GM18517 (cell line): ENCODE data around the gene CBFA2T3.

ENCODE experiments used
- ATAC-seq: cut with Tn5 transposase; IDR thresholded peaks from one replicate; pipeline ENCODE4 v1.9.1; 2021; ENCODE audit warnings: mild to moderate bottlenecking, moderate library complexity; ENCODE audit not compliant: unreplicated experiment

Gene CBFA2T3

DNA sequence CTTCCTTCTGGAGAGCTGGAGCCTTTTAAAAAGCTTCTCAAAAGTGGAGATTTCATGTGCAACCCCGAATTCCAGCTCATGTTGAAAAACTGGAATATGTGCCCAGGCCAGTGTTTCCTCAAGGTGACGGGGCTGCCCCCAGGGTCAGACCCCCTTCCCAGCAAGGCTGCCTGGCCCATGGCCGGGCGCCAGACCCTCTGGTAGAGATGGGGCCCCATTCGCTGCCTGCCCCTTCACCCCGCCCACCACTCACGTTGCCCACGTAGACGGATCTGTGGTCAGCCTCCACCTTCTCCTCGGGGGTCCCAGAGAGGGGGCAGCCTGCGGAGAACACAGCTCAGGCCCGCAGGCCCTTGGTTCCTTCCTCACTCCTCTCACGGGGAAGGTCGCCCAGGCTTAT lies 111.7 kb downstream of the CBFA2T3 start:
- no peak for ATAC-seq

DNA sequence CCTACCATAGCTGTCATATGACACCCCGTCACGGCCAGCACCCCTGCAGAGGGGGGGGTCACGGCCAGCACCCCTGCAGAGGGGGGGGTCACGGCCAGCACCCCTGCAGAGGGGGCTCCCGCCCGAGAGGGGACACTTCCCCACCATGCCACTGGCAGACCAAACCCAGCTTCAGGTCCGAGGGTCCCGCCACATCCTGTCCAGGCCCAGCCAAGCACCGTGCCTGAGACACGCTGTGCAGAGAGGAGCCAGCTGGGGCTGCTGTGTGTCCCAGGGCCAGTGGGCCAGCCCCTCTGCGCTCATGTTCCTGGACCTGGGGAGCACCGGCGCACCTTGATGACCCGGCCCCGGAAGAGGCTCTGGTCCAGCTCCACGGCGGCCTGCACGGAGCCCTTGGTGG lies 112.5 kb downstream of the CBFA2T3 start:
- ATAC-seq: no peak

DNA sequence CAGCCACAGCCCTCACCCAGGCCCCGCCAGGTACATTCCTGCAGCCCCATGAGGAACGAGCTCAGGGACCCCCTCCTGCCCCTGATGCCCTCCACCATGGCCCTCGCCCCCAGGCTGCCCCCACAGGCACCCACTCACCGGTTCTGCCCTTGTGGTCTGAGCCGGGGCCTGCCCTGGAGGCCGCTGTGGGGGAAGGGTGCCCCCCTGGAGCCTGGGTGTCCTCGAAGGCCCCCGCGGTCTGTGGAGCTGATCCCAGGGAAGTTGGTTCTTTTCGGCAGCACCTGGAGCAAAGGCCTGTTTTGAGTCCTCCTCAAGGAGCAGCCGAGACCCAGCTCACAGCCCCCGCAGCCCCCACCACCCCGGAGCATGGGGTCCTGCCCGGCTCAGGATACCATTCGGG lies 112.9 kb downstream of the CBFA2T3 start:
- ATAC-seq: no peak

DNA sequence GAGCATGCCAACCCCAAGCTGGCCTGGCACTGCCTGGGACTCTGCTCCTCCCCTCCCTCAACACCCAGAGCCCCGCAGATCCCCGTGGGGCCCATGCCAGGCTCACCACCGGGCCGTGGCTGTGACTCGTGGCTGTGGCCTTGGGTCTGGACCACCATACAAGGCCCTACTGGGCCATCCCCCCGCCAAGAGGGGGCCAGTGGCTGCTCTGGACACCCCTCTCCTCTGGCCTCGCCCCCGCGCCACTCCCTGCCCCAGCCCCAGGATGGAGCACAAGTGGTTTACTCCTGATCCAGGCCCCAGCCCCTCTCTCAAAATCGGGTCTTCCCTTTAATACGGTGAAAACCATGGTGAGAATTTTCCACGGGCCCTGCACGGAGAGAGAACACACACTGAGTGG lies 113.6 kb downstream of the CBFA2T3 start:
- ATAC-seq: no peak

DNA sequence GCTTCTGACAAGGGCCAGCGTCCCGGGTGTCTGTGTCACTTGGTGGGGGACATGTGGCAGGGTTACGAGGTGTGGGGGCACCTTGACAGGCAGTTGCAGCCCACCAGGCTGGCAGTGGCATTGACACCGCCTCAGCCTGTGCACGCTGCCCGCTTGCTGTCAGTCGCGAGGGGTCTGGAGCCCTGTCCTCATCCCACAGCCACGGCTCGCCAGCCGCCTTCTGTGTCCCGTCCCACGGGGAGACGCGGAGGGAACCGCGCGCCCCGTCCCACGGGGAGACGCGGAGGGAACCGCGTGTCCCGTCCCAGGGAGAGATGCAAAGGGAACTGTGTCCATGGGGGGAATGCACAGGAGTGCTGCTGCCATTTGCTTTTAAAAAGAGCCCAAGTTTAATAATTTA lies 114.0 kb downstream of the CBFA2T3 start:
- ATAC-seq: no peak

DNA sequence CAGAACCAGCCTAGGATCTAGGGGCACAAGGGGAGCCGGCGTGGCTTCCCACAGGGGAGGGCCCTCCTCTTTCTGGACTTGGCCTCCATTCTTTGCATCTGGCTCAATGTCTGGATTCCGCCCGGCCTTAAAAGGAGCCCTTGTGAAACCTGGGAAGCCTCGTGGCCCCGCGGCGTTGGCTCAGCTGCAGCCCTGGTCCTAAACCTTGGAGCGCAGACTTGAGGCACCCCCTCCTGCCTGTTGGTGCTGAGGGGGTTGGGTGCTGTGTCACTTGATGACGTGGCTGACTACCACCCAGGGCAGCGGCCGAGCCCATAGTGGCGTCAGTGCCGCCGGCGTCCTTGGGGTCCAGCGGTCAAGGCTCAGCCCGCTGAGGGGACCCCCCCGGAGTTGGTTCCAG lies 115.6 kb downstream of the CBFA2T3 start:
- no peak for ATAC-seq

DNA sequence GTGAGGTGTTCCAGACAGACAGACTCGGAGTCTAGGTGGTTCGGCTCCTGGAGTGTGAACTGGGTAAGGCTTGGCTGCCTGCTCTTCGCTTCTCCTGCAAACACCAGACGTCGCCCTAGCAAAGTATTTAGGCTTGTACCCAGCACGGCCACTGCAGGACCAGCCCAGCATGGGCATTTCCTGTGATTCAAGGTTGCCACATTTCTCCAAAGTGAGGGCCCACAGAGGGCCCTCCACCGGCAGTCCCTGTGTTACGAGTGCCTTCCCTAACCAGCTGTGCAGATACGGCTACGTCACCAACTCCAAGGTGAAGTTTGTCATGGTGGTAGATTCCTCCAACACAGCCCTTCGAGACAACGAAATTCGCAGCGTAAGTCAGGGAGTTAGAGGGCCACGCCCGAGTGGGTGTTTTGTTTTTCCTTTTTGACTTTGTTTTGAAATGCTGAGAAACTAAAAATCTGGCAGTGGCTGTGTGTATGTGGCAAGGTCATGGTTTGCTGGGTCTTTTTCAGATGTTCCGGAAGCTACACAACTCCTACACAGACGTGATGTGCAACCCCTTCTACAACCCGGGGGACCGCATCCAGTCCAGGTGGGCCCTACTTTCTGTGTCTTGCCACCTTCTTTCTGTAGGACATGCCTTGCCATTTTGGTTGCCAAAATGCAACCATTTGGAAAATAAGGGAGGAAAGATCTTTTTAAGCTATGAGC lies 117.5 kb downstream of the CBFA2T3 start:
- ATAC-seq: no peak

DNA sequence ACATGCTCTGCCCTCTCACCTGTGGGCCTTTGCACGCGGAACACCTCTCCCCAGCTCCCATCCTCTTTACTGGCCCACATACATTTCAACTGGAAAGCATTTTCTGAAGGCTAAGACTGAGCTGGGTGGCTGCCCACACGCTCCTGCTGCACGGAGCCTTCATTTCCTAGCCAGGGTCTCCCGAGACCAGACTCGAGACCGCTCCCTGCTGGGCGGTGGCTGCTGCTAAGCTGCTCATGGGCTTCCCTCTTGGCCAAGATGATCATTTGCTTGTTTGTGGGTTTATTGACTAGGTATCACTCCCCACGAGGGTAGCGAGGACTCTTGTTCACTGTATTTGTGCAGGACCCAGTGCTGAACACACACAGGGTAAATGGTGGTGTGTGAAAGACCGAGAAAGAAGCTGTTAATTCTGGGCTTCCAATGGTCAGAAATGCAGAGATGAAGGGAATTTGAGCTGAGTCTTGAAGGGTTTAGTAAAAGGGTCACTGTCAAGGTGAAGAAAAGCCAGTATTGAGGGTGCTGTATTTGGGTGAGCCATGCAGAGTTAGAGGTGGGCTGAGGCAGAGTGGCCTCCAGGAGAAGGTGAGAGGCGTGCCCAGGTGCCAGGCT lies 119.2 kb downstream of the CBFA2T3 start:
- no peak for ATAC-seq

DNA sequence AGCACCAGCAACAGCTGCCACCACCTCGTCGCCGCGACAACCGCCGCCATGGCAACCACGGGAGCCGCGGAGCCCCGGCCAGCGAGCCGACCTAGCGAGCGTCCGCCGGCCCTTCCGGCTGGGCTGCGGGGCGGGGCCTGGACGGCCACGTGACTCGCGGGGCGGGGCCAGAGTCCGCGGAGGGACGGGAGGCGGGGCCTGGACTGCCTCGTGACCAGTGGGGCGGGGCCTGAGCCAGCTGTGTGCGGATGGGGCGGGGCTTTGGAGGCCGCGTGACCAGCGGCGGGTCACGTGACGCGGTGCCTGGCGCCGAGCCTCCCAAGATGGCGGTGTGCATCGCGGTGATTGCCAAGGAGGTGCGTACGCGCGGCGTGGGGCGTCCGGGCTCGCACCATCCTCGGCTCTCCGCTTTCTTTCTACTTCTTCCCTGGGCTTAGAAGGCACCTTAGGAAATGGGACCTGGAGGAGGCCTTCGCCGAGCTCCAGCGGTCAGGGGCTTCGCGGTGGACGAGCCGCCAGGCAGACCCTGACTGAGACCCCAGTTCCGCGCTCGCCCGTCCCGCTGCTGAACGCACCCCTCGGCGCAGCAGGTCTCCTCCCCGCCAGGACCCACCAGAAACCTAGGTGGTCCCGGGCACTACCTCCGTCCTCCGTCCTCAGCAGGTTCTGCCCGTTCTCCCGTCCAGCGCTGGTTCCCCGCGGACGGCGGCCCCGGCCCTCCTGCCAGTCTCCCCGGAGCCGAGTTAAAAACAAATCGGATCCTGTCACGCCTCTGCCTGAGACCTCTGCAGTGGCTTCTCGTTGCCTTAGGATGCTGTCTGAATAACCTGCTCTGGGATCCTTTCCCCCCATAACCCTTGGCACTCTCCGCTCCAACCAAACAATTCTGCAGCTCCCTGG lies 119.9 kb downstream of the CBFA2T3 start, which contains the start of the genes GALNS and TRAPPC2L:
TSS of gene GALNS (minus strand) at position 120 of the 900 bp plus-strand sequence. CDS start at position 50, 70 bp downstream.
TSS of gene TRAPPC2L (plus strand) at position 300 of the 900 bp plus-strand sequence. CDS start at position 324, 24 bp downstream.
- ATAC-seq: peak; percentile 70

DNA sequence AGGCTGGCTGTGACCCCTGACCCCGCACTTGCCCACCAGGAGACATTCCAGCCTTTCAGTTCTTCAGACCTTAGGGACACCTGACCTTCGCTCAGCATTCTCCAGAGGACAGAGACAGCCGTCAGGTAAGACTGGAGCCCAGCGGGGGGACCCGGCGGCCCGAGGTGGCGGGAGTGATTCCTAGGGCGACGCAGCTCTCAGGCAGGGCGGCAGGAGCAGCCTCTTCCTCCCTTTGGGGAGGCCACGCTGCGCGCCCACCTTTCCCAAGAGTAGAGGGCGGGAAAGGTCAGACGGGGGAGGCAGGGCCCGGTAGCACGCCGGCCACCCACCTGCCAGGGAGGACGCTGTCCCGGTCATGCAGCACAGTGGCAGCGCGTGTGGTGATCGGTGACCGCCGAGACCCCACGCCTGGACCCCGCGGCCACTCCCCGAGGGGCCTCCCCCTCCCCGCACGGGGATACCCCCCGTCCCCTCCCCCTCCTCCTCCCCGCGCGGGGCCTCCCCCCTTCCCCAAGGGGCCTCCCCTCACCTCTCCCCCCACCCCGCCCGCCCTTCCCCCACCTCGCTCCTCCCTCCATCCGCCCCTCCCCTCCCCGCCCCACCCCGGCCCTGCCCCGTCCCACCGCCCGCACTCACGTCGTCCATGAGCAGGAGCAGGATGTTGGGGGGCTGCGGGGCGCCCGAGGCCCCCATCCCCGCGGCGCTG lies 120.7 kb downstream of the CBFA2T3 start:
- no peak for ATAC-seq

DNA sequence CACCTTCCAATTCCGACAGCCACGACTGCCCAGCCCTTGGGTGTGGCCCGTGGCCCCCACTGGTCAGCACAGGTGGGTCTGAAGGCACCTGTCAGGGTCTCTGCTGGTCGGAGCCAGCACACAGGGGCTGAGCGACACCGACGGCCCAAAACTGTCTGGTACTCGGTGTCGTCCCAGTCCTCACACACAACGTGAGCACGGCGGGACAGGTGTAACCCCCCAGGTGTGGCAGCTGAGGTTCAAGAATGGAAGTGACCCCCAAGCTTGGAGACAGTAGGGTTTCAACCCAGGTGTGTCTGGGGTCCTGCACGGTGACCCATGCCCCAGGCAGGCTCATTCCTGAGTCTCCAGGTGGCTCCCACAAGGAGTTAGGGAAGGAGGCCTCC lies 121.3 kb downstream of the CBFA2T3 start:
- ATAC-seq: no peak

DNA sequence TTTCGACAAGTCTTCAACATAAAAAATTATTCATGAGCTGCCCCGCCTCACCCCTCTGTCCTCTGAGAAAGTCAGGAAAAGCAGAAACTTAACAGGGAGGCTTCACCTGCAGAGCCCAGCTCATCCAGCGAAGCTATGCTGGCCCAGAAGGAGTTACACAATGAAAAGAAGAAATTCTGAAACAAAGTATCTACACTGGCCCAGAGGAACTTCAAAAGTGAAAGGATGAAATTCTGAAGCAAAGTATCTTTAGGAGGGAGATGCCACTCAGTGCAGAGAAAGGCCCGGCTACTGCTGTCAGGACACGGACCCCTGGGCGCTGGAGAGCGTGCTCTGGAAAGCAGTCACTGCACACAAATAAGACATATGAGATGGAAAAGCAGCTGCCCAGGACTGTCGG lies 121.8 kb downstream of the CBFA2T3 start:
- ATAC-seq: no peak

DNA sequence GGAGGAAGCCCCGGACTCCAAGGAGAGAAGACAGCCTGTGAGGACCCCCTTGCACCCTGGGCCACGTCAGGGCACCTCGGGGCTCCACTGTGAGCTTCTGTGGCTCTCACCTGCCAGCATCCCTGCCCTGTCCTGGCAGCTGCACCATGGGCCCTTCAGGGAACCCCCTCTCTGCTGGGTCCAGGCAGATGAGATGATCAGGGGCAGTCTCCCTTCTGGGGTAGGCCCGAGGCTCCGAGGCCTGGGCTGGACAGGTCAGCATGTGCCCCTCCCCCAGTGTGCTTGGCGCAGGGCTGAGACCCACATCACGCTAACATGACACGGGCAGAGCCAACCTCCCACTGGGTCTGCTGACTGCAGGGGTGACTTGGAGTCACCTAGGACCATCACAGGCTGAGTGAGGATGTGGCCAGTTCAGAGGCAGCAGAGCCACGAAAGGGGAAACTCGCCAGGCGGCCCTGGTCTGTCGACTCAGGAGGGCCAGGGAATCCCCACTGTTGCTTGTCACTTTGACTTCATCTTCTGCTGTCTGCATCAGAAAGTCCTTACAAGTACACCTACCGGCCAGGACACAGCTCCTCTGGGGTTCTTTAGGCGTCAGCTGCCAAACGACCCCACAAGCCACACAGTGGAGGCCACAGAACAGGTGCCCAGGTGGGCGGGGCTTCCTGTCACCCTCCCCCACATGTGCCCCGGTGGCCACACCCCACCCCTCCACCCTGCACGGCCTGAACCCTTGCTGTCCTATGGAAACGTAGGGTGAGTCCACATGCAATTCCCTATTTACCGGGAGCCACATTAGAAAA lies 122.5 kb downstream of the CBFA2T3 start:
- ATAC-seq: no peak

DNA sequence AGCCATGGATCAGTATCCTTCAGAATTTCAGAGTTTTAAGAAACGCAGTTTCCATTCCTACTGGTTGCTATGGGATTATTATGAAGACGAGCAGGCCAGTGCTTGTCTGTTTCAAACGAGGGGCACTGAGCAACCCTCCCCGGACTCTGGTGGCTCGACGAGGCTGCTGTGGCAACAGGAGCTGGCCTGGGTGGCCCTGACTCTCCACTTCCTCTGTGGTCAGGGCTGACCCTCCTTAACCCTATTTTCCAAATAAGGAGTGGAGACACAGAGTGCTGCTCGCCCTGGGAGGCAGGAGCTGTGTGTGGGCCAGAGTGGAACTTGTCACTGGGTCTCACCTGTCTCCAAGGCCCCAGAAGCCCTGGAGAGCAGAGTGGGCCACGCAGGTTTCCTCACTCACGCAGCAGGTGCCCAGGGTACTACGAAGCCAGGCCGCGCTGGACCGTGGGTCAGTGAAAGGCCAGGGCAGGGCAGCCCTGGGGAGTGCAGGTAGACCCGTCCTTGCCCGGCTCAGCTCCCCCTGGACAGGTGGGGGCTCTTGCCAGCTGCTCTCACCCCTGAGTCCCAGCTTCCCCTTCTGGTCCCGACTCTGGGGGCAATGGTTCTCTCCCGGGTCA lies 123.6 kb downstream of the CBFA2T3 start:
- no peak for ATAC-seq

DNA sequence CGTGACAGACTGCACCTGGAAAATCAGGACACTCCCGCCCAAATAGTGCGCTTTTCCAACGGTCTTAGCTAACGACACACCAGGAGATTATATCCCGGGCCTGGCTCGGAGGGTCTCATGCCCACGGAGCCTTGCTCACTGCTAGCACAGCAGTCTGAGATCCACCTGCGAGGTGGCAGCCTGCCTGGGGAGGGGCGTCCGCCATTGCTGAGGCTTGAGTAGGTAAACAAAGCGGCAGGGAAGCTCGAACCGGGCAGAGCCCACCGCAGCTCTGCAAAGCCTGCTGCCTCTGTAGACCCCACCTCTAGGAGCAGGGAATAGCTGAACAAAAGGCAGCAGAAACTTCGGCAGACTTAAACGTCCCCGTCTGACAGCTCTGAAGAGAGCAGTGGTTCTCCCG lies 125.4 kb downstream of the CBFA2T3 start:
- ATAC-seq: no peak

DNA sequence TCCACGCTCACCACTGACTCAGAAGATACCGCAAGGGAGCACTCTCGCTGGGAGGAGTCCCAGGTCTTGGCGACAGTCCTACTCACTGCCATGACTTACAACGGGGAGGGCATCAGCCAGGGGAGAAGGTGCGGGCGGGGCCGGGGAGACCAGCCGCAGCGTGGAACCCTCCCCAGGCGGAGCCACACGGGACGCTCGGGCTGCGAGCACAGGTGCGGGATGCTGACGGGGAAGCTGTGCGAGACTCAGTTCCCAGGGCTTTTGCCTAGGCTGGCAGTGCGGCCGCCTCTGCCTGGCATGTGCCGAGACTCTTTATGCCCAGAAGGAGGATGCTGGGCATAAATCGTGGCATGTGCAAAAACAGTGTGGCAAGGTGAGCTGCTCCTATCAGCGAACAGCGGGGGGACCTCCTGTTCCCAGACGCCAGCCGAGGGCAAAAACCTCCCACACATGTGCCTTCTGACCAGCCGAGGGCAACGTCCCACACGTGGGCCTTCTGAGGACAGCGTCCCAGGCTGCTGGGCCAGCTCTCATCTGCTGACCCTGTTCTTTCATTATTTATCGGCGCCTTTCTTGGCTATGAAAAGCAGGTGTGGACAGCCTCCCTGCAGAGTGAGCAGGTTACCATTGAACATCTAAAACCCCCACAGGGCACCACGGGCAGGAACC lies 126.3 kb downstream of the CBFA2T3 start:
- ATAC-seq: no peak

DNA sequence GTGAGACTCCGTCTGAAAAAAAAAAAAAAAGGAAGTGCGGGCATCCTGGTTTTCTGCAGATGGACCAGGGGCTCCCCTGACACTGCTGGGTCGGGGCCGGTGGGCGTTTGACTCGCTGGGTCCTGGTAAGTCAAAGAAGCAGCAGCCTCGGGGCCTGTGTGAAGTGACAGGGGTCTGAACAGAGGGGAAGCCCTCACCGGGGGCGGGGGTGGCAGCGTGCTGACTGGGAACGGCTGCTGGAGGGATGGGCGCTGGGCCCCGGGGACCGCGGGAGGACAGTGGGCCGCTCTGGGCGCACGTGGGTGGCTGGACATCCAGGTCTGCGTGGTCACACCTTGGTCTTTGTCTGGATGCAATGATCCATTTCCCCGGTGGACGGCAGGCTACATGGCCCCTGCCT lies 128.4 kb downstream of the CBFA2T3 start:
- ATAC-seq: no peak

DNA sequence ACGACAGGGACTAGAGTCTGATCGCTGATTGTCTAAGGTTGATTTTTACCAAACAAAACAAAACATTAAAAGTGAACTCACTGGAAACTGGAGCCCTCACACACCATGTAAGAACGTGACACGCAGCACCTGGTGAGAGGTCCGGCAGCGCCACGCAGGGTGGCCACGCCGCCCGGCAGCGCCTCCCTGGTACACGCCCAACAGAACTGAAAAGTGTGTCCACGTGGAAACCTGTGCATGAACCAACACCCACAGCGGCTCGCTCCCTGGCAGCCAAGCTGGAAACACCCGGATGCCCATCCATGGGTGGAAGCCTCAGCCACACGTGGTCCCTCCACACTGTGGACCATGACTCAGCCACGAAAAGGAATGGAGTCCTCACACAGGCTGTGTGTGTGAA lies 129.4 kb downstream of the CBFA2T3 start:
- no peak for ATAC-seq

DNA sequence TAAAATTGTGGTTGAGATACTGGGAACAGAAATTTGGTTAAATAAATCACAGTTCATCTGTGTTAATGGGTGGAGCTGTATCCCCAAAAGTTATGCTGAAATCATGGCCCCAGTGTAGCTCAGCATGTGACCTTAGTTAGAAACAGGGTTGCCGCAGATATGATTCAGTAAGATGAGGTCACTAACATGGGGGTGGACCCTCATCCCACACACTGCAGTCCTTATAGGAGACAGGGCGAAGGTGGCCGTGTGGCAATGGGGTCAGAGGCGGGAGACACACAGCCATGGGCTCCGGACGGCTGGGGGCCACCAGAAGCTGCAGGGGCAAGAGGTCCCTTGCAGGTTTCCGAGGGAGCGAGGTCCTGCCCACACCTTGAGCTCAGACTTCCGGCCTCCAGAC lies 130.9 kb downstream of the CBFA2T3 start:
- no peak for ATAC-seq
